H1 (cell line): Measurements from ENCODE around the gene PLEKHA5. TPM values are rescaled to one million over a fixed set of nuclear protein-coding genes. Genes with fewer than 3 reads are reported as not detected.

Experiments
- BACH1 ChIP-seq: IDR thresholded peaks from 2 replicates; pipeline ENCODE4 v1.6.1; 2012; ENCODE audit warnings: low read length, improper control_type of control experiment
- BRCA1 ChIP-seq: IDR thresholded peaks from 2 replicates; pipeline ENCODE4 v1.6.1; 2012; ENCODE audit warnings: low read depth, low read length, improper control_type of control experiment
- CHD2 ChIP-seq: IDR thresholded peaks from 2 replicates; pipeline ENCODE4 v1.6.1; 2012; ENCODE audit warnings: low read length, improper control_type of control experiment
- CHD7 ChIP-seq: fragments of 300-600 bp; sonication (generic); IDR thresholded peaks from 2 replicates; pipeline ENCODE4 v1.7.1; 2012; ENCODE audit warnings: low read length, moderate library complexity, mild to moderate bottlenecking, inconsistent platforms; ENCODE audit not compliant: insufficient replicate concordance
- GABPA ChIP-seq: IDR thresholded peaks from 2 replicates; pipeline ENCODE4 v1.6.1; 2011; ENCODE audit warnings: mild to moderate bottlenecking, low read length, moderate library complexity, borderline replicate concordance; ENCODE audit not compliant: insufficient read depth
- RBBP5 ChIP-seq: IDR thresholded peaks from 2 replicates; pipeline ENCODE4 v1.7.1; 2012; ENCODE audit warnings: low read depth, mild to moderate bottlenecking, inconsistent platforms, low read length, moderate library complexity, borderline replicate concordance
- SAP30 ChIP-seq: fragments of 300-600 bp; sonication (generic); IDR thresholded peaks from 2 replicates; pipeline ENCODE4 v1.7.1; 2012; ENCODE audit warnings: low read length, moderate library complexity, mild to moderate bottlenecking, inconsistent platforms; ENCODE audit not compliant: insufficient read depth, insufficient replicate concordance
- SP2 ChIP-seq: IDR thresholded peaks from 2 replicates; pipeline ENCODE4 v1.6.1; 2012; ENCODE audit warnings: mild to moderate bottlenecking, low read length, inconsistent platforms
- SP4 ChIP-seq: IDR thresholded peaks from 2 replicates; pipeline ENCODE4 v1.6.1; 2012; ENCODE audit warnings: low read length, inconsistent platforms
- SUZ12 ChIP-seq: fragments of 200-600 bp; sonication (generic); IDR thresholded peaks from 2 replicates; pipeline ENCODE4 v1.6.1; 2012; ENCODE audit warnings: mild to moderate bottlenecking, inconsistent platforms, low read length, moderate library complexity, mixed read lengths
- polyA plus RNA-seq, 7 experiments: library from polyadenylated mRNA; depleted of rRNA in 3 of 7; stranded (reverse) in 5 of 7; unstranded in 2 of 7; fragments of >200 nt in 5 of 7; fragments of 200-250 nt in 2 of 7; gene quantifications; 1 replicate in 5 of 7; 2 replicates in 1 of 7; 4 replicates in 1 of 7; pipeline versions ENCODE4 v1.2.1 to v1.2.3, GENCODE V29; 2011 to 2013; ENCODE audit warnings: missing spikeins in 2 of 7, mixed read lengths in 2 of 7
- total RNA-seq: library from RNA; stranded (reverse); fragmentation: NEBNext Ultra II Directional; extraction: Animal tissue kit (Norgen Biotek cat#: 25700); gene quantifications from 2 replicates; pipeline ENCODE4 v1.2.1, GENCODE V29; 2021

Gene PLEKHA5
- total and polyA plus RNA-seq, 2 of the 8 experiments (the other 6 are each of a cell fraction or from before 2014, with no cell fraction given) = 17.2 to 66.1 TPM

DNA sequence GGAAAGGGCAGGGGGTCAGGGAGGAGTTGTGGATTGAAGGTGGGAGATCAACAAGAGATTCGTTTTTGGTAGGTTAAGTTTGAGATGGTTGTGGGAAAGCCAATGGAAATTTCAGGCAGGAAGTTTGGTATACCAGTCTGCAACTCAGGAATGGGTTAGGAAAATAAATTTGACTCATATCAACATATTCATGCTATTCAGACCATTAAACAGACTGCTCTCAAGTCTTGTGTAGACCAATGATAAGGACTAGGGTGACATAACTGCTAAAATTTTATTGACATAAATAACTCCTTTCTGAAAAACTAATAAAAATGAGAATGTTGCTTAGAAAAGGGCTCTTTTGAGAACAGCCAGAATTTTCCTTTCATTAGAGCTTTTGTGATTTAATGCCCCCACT lies 60.0 kb downstream of the PLEKHA5 start (continued):
- TF ChIP-seq CHD7 (no peak), RBBP5 (no peak), GABPA (no peak), SP2 (no peak), SUZ12 (no peak), BRCA1 (no peak), BACH1 (no peak), CHD2 (no peak), SAP30 (no peak), SP4 (no peak)
- TF ChIP-seq, all 59 proteins: peak for 0
